ENCODE data around the gene SGSH.

GRCh38 chr17:80182845-80183223 lies 37.3 kb downstream of the SGSH start:
- TF ChIP-seq EZH2 (IDR thresholded peaks at IDR 0.05; ENCODE audit: insufficient read depth, poor library complexity, severe bottlenecking) = no peak
- TF ChIP-seq EZH2phosphoT487 (IDR thresholded peaks at IDR 0.05; ENCODE audit: insufficient read depth, low read depth) = no peak

Data from GM23248 (cell line).